HCT116 (cell line): ENCODE measurements around the gene UBAC2. TPM values are rescaled to one million over a fixed set of nuclear protein-coding genes. Genes with fewer than 3 reads are reported as not detected.

Experiments used
- ATAC-seq: fragments of 200-7000 bp; cut with Tn5 transposase; 2 replicates; pipeline ENCODE4 v1.9.1; 2020; ENCODE audit warnings: mild to moderate bottlenecking, moderate library complexity
- BruUV-seq: library from RNA; stranded (reverse); fragments of 400-500 nt; replicated peaks from 2 replicates; lab custom pipeline; 2021; lab: Mats Ljungman, UMichigan
- CTCF ChIA-PET: fragments of 300-600 bp; sonication (Branson Sonifier 250); formaldehyde crosslinking; loops from one replicate; lab custom pipeline; 2021; ENCODE audit warnings: antibody characterized with exemption; lab: Charles Lee
- POLR2A ChIA-PET: fragments of 300-600, 350-600 bp; sonication (Branson Sonifier 250); formaldehyde crosslinking; loops from one replicate; lab custom pipeline; 2021; ENCODE audit warnings: antibody characterized with exemption; lab: Charles Lee
- RAD21 ChIA-PET, 2 experiments: fragments of 300-600 bp; sonication (Branson Sonifier 250); formaldehyde crosslinking; loops; one replicate each; lab custom pipeline; 2023; ENCODE audit warnings: low total read pairs in 2 of 2; ENCODE audit not compliant: uncharacterized antibody in 2 of 2, unreplicated experiment in 2 of 2, low non-redundant PET in 1 of 2; lab: Charles Lee
- DNase-seq: peaks from one replicate; pipeline ENCODE4 v3.0.0-alpha.2; 2010; ENCODE audit warnings: low read depth, low spot score
- H2AFZ ChIP-seq: fragments of 200-600 bp; shearing (Covaris generic), sonication (generic); 2 replicates; pipeline ENCODE4 v1.6.1; 2017; ENCODE audit warnings: low read depth, mixed run types, mixed read lengths, antibody characterized with exemption, low read length; ENCODE audit not compliant: poor library complexity, severe bottlenecking
- H3K27ac ChIP-seq: 2 replicates; pipeline ENCODE4 v1.5.1; 2012; ENCODE audit warnings: low read depth, low read length
- H3K27me3 ChIP-seq: fragments of 200-600 bp; sonication (generic); 2 replicates; pipeline ENCODE4 v1.6.1; 2016; ENCODE audit warnings: mixed run types, low read length, mixed read lengths; ENCODE audit not compliant: insufficient read depth
- H3K36me3 ChIP-seq, 2 experiments: fragments of 200-500 bp in 1 of 2; fragments of 200-600 bp in 1 of 2; sonication (Bioruptor generic) in 1 of 2; sonication (generic) in 1 of 2; 2 replicates each; pipeline versions ENCODE4 v1.5.1 to v1.6.1; 2014 to 2016; ENCODE audit warnings: low read length in 2 of 2, inconsistent platforms in 1 of 2, mixed read lengths in 1 of 2, mixed run types in 1 of 2; ENCODE audit not compliant: insufficient read depth in 2 of 2, control insufficient read depth in 1 of 2
- H3K4me1 ChIP-seq, 2 experiments: fragments of 200-600 bp in 1 of 2; sonication (generic) in 1 of 2; 2 replicates each; pipeline versions ENCODE4 v1.5.1 to v1.6.1; 2012 to 2017; ENCODE audit warnings: low read length in 2 of 2, inconsistent platforms in 1 of 2, mild to moderate bottlenecking in 1 of 2, mixed read lengths in 1 of 2, mixed run types in 1 of 2, moderate library complexity in 1 of 2; ENCODE audit not compliant: insufficient read depth in 2 of 2, control insufficient read depth in 1 of 2
- H3K4me2 ChIP-seq: fragments of 200-600 bp; sonication (generic); 2 replicates; pipeline ENCODE4 v1.6.1; 2017; ENCODE audit warnings: mixed run types, low read length, mixed read lengths
- H3K4me3 ChIP-seq, 2 experiments: fragments of 200-600 bp in 1 of 2; sonication (generic) in 1 of 2; replicated peaks in 1 of 2; 2 replicates each; pipeline ENCODE4 v1.5.1; 2011 to 2016; ENCODE audit warnings: low read length in 2 of 2, control low read depth in 1 of 2, low read depth in 1 of 2, mild to moderate bottlenecking in 1 of 2, mixed read lengths in 1 of 2, mixed run types in 1 of 2
- H3K79me2 ChIP-seq: fragments of 200-600 bp; sonication (generic); 2 replicates; pipeline ENCODE4 v1.6.1; 2017; ENCODE audit warnings: mild to moderate bottlenecking, mixed run types, low read length, moderate library complexity, mixed read lengths; ENCODE audit not compliant: insufficient read depth
- H3K9ac ChIP-seq: fragments of 200-600 bp; sonication (generic); 2 replicates; pipeline ENCODE4 v1.6.1; 2016; ENCODE audit warnings: low read length, mixed read lengths
- H3K9me2 ChIP-seq: fragments of 200-600 bp; sonication (generic), shearing (Covaris generic); 2 replicates; pipeline ENCODE4 v1.6.1; 2017; ENCODE audit warnings: mixed run types, mild to moderate bottlenecking, moderate library complexity; ENCODE audit not compliant: insufficient read depth
- H3K9me3 ChIP-seq, 2 experiments: fragments of 200-500 bp in 1 of 2; fragments of 200-600 bp in 1 of 2; sonication (Bioruptor generic) in 1 of 2; sonication (generic) in 1 of 2; 2 replicates each; pipeline ENCODE4 v1.6.1; 2014 to 2017; ENCODE audit warnings: low read length in 2 of 2, mixed read lengths in 2 of 2, inconsistent platforms in 1 of 2, low read depth in 1 of 2, mild to moderate bottlenecking in 1 of 2, mixed run types in 1 of 2, moderate library complexity in 1 of 2; ENCODE audit not compliant: control insufficient read depth in 1 of 2, insufficient read depth in 1 of 2
- H4K20me1 ChIP-seq: fragments of 200-600 bp; sonication (generic), shearing (Covaris generic); 2 replicates; pipeline ENCODE4 v1.6.1; 2017; ENCODE audit warnings: mixed run types, mild to moderate bottlenecking, moderate library complexity; ENCODE audit not compliant: insufficient read depth
- ATF3 ChIP-seq: IDR thresholded peaks from 2 replicates; pipeline ENCODE4 v1.6.1; 2012
- CBX3 ChIP-seq: IDR thresholded peaks from 2 replicates; pipeline ENCODE4 v1.6.1; 2012; ENCODE audit warnings: low read depth
- EGR1 ChIP-seq: IDR thresholded peaks from 2 replicates; pipeline ENCODE4 v1.6.1; 2012; ENCODE audit warnings: low read depth
- ELF1 ChIP-seq: IDR thresholded peaks from 2 replicates; pipeline ENCODE4 v1.6.1; 2012; ENCODE audit warnings: low read depth, borderline replicate concordance
- EZH2 ChIP-seq: fragments of 200-600 bp; sonication (generic); IDR thresholded peaks from 2 replicates; pipeline ENCODE4 v1.6.1; 2017; ENCODE audit warnings: antibody characterized with exemption, mixed run types
- EZH2phosphoT487 ChIP-seq: fragments of 200-600 bp; IDR thresholded peaks from 2 replicates; pipeline ENCODE4 v1.6.1; 2018; ENCODE audit warnings: antibody characterized with exemption, borderline replicate concordance
- FOSL1 ChIP-seq: IDR thresholded peaks from 2 replicates; pipeline ENCODE4 v1.6.1; 2012; ENCODE audit warnings: low read depth
- MAX ChIP-seq: IDR thresholded peaks from 2 replicates; pipeline ENCODE4 v1.6.1; 2012
- POLR2A ChIP-seq: IDR thresholded peaks from 2 replicates; pipeline ENCODE4 v1.7.0; 2011; ENCODE audit warnings: borderline replicate concordance; ENCODE audit not compliant: insufficient read depth, insufficient read length; ENCODE audit errors: extremely low read depth
- REST ChIP-seq: IDR thresholded peaks from 2 replicates; pipeline ENCODE4 v1.6.1; 2012; ENCODE audit warnings: low read depth
- SIN3A ChIP-seq: IDR thresholded peaks from 2 replicates; pipeline ENCODE4 v1.6.1; 2012; ENCODE audit warnings: low read depth
- SP1 ChIP-seq: IDR thresholded peaks from 2 replicates; pipeline ENCODE4 v1.6.1; 2012; ENCODE audit warnings: low read depth
- SRF ChIP-seq: IDR thresholded peaks from 2 replicates; pipeline ENCODE4 v1.6.1; 2012; ENCODE audit warnings: low read depth
- TCF7L2 ChIP-seq: IDR thresholded peaks from 2 replicates; pipeline ENCODE4 v1.7.0; 2011; ENCODE audit warnings: borderline replicate concordance, inconsistent platforms; ENCODE audit not compliant: insufficient read depth, insufficient read length; ENCODE audit errors: extremely low read depth
- YY1 ChIP-seq: IDR thresholded peaks from 2 replicates; pipeline ENCODE4 v1.6.1; 2011; ENCODE audit warnings: low read length, low read depth, moderate library complexity, mild to moderate bottlenecking; ENCODE audit not compliant: insufficient replicate concordance; ENCODE audit errors: extremely low read depth
- ZBTB33 ChIP-seq: IDR thresholded peaks from 2 replicates; pipeline ENCODE4 v1.6.1; 2011; ENCODE audit warnings: mild to moderate bottlenecking, low read length, moderate library complexity; ENCODE audit not compliant: insufficient replicate concordance; ENCODE audit errors: extremely low read depth
- ZFX ChIP-seq: fragments of 450-650 bp; IDR thresholded peaks from 2 replicates; pipeline ENCODE4 v1.6.1; 2017
- ZNF274 ChIP-seq: fragments of 200-500 bp; sonication (Bioruptor generic); IDR thresholded peaks from 2 replicates; pipeline ENCODE4 v1.6.1; 2014; ENCODE audit warnings: mild to moderate bottlenecking, low read depth, low read length, inconsistent platforms
- intact Hi-C: fragments of 100-400 bp; cut with micrococcal nuclease; formaldehyde crosslinking; loops from 2 replicates; pipeline ENCODE4 v1.10.0; 2022
- total RNA-seq: library from RNA; stranded (reverse); gene quantifications from one replicate; pipeline ENCODE4 v1.2.1, GENCODE V29; 2021; ENCODE audit not compliant: unreplicated experiment

UBAC2 gene
- total RNA-seq, 1 experiment from 2014 or later = 67.4 TPM

- no peak for TF ChIP-seq ZBTB33
- no peak for TF ChIP-seq SP1
- no peak for TF ChIP-seq MAX
- no peak for TF ChIP-seq ATF3
- no peak for TF ChIP-seq FOSL1
Observed at GRCh38 chr13:99359528-99359927, 158.9 kb downstream of the UBAC2 start (continued).

GRCh38 chr13:99360696-99361095 is 160.0 kb downstream of the UBAC2 start:
- BruUV-seq = no TSS peak
- intact Hi-C loops = no loop called here
- H3K36me3 ChIP-seq = peaks cover 2 to 9% of the 10 kb centered on the region in 2 experiments; a peak in 1 of 4 replicates
- H3K9ac ChIP-seq = no peak overlapping the region
- DNase-seq (no peak), ATAC-seq (no peak)
- H3K9me2 ChIP-seq = no peaks in the 10 kb centered on the region
- H4K20me1 ChIP-seq = 0 out of 2 replicates have a peak, but pooled peaks cover 3% of the 10 kb centered on the region
- no peak overlapping the region for H3K4me2 ChIP-seq
- ChIA-PET CTCF (no interaction called here), POLR2A (no interaction called here), RAD21 (no interaction called here)
- H3K4me1 ChIP-seq = no peaks in the 10 kb centered on the region
- no peak overlapping the region for H3K27ac ChIP-seq
- no peaks in the 10 kb centered on the region for H3K27me3 ChIP-seq
- no peak overlapping the region for H2AFZ ChIP-seq
- no peaks in the 10 kb centered on the region for H3K79me2 ChIP-seq
- no peaks in the 10 kb centered on the region for H3K9me3 ChIP-seq
- H3K4me3 ChIP-seq = no peak overlapping the region
- TF ChIP-seq ATF3 (no peak), EZH2 (no peak), SIN3A (no peak), YY1 (no peak), ZNF274 (no peak), SRF (no peak), CBX3 (no peak), ZBTB33 (no peak), EGR1 (no peak), FOSL1 (no peak), TCF7L2 (no peak), ELF1 (no peak), ZFX (no peak), EZH2phosphoT487 (no peak), POLR2A (no peak), REST (no peak)
